T follicular helper cell (primary cell): ENCODE data around the gene RPL14.
"Not testable (repeated sequence)": the region's sequence is repeated elsewhere in the genome, so short reads cannot be mapped to it uniquely, and the experiment has no call there.

Experiments used
- DNase-seq: peaks from one replicate; pipeline ENCODE4 v3.0.0-alpha.2; 2020; ENCODE audit warnings: low read depth
- total RNA-seq, 2 experiments: gene quantifications; one replicate each; lab custom pipeline; 2026; lab: John Stamatoyannopoulos, UW

The RPL14 gene
- 890 to 1,044 reads per million in 2 experiments for total RNA-seq

GRCh38 chr3:40456940-40457823 lies at the start of gene RPL14:
TSS of gene RPL14 (plus strand) at chr3:40457339. CDS start at chr3:40457472, 133 bp downstream.
- DNase-seq = peak; percentile 90

GRCh38 chr3:40407611-40408010 lies 49.5 kb upstream of the RPL14 start:
- DNase-seq = no peak

- no peak for DNase-seq
These were observed 42.9 kb upstream of the RPL14 start for GRCh38 chr3:40414270-40414669.

GRCh38 chr3:40417845-40418543 lies 39.1 kb upstream of the RPL14 start:
- no peak for DNase-seq

- DNase-seq = no peak
These were observed 34.3 kb upstream of the RPL14 start for GRCh38 chr3:40422861-40423260.

- DNase-seq = no peak
These were observed 30.0 kb upstream of the RPL14 start for GRCh38 chr3:40427045-40427669.

GRCh38 chr3:40432793-40433192 lies 24.3 kb upstream of the RPL14 start:
- no peak for DNase-seq

- DNase-seq = no peak
These were observed 19.2 kb upstream of the RPL14 start for GRCh38 chr3:40437889-40438288.

- DNase-seq = no peak
These were observed 12.1 kb upstream of the RPL14 start for GRCh38 chr3:40445062-40445461.

- no peak for DNase-seq
These were observed 11.3 kb upstream of the RPL14 start for GRCh38 chr3:40445880-40446279.

- DNase-seq = no peak
These were observed 6.7 kb upstream of the RPL14 start for GRCh38 chr3:40450438-40450837.

- DNase-seq = no peak
These were observed 5.6 kb upstream of the RPL14 start for GRCh38 chr3:40451551-40451950.

GRCh38 chr3:40452057-40452456 lies 5.1 kb upstream of the RPL14 start:
- no peak for DNase-seq

GRCh38 chr3:40452562-40452875 lies 4.6 kb upstream of the RPL14 start:
- DNase-seq = no peak

- DNase-seq = peak; percentile 94
These were observed 4.0 kb upstream of the RPL14 start for GRCh38 chr3:40452876-40453730.

- no peak for DNase-seq
These were observed 3.2 kb upstream of the RPL14 start for GRCh38 chr3:40453933-40454332.

GRCh38 chr3:40455328-40455727 lies 1.8 kb upstream of the RPL14 start:
- no peak for DNase-seq

- no peak for DNase-seq
These were observed 730 bp upstream of the RPL14 start for GRCh38 chr3:40456279-40456939.

GRCh38 chr3:40458473-40458872 lies 1.3 kb downstream of the RPL14 start:
- DNase-seq = no peak

- not testable (repeated sequence) for DNase-seq
These were observed 3.3 kb downstream of the RPL14 start for GRCh38 chr3:40460481-40460880.

GRCh38 chr3:40461161-40461560 lies 4.0 kb downstream of the RPL14 start:
- DNase-seq = no peak
